GM12892 (cell line): ENCODE measurements around the gene NEK10.

Source experiments
- DNase-seq: peaks from one replicate; pipeline ENCODE4 v3.0.0; 2011; ENCODE audit not compliant: insufficient read length
- FAIRE-seq: peaks from 2 replicates; lab custom pipeline; 2011; peaks lifted over from hg19 to GRCh38; lab: Jason Lieb, UNC
- POLR2A ChIP-seq: IDR thresholded peaks from 2 replicates; pipeline ENCODE4 v1.6.1; 2011; ENCODE audit warnings: low read depth, low read length, control low read depth
- POLR2AphosphoS5 ChIP-seq: IDR thresholded peaks from 2 replicates; pipeline ENCODE4 v1.6.1; 2011; ENCODE audit warnings: low read depth, low read length, control low read depth
- TAF1 ChIP-seq: IDR thresholded peaks from 2 replicates; pipeline ENCODE4 v1.6.1; 2011; ENCODE audit warnings: low read depth, mild to moderate bottlenecking, control low read depth, low read length, borderline replicate concordance

NEK10 gene

DNA sequence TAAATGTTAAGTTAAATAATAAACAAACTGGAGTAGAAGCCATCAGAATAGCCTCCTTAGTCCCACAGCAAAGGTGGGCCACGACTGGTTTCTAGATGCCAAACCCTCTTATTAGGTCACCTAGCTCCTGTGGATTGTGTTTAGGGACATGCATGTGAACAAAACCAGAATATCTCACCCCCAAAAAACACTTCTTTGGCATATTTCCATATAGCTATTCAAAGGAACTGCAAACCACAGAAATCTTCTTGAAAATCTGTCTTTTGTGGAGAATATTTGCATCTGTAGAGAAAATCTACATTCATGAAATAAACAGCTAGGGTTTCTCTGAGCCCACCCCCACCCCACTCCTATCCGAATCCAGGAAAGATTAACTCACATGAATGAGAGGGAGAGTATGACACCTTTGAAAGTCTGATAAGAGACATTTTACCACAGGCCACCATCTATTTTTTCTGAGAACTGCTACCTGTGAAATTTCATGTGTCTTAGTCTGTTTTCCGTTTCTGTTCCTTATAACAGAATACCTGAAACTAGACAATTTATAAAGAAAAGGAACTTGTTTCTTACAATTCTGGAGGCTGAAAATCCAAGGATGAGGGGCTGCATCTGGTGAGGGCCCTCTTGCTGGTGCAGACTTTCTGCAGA lies 159.4 kb downstream of the NEK10 start:
- TF ChIP-seq TAF1 (no peak), POLR2AphosphoS5 (no peak), POLR2A (no peak)
- no peak for DNase-seq
- FAIRE-seq = no peak

DNA sequence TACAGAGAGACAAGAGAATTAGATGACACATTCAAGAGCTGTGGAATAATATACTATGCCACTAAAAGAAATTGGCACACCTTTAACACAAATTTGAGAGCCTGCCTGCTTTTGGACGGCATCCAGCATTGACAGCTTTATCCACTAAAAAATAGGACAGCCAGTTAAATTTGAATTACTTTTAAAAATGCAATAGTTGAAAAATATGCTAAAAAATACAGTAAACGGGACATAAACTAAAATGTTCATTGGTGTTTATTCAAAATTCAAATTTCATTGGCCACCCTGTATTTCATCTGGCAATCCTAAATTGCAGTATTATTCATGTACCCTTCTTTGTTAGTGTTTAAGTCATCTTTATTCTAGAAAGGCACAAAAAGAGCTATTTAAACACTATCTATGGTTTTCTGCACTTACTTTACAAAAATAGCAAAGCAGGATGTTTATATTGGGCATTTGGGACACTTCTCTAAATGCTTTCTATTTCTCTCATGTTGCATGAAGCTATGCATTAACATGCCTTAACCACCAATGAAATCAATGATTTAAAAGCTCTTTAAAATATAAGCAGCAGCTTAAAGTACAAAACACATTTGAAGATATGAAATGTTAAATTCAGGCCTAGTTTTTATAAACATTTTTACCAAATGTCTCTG lies 160.1 kb downstream of the NEK10 start:
- DNase-seq = no peak
- no peak for FAIRE-seq
- no peak for TF ChIP-seq TAF1
- TF ChIP-seq POLR2AphosphoS5 = no peak
- TF ChIP-seq POLR2A = no peak

GRCh38 chr3:27202959-27203358 lies 166.2 kb downstream of the NEK10 start:
- DNase-seq (no peak), FAIRE-seq (no peak)
- TF ChIP-seq POLR2AphosphoS5 (no peak), TAF1 (no peak), POLR2A (no peak)

- DNase-seq (no peak), FAIRE-seq (no peak)
- TF ChIP-seq POLR2A (no peak), TAF1 (no peak), POLR2AphosphoS5 (no peak)
Observed at GRCh38 chr3:27201492-27201891, 167.7 kb downstream of the NEK10 start.

- TF ChIP-seq POLR2A = no peak
- TF ChIP-seq TAF1 = no peak
- no peak for DNase-seq
- no peak for FAIRE-seq
Observed at GRCh38 chr3:27200721-27201489, 168.3 kb downstream of the NEK10 start.

GRCh38 chr3:27194861-27195483 lies 174.2 kb downstream of the NEK10 start:
- TF ChIP-seq TAF1 = no peak
- no peak for TF ChIP-seq POLR2AphosphoS5
- TF ChIP-seq POLR2A = no peak
- DNase-seq = no peak
- FAIRE-seq = no peak

GRCh38 chr3:27193056-27193455 lies 176.1 kb downstream of the NEK10 start:
- FAIRE-seq = no peak
- TF ChIP-seq POLR2AphosphoS5 (no peak), TAF1 (no peak), POLR2A (no peak)
- DNase-seq = no peak

- FAIRE-seq (no peak), DNase-seq (no peak)
- no peak for TF ChIP-seq TAF1
- TF ChIP-seq POLR2A = no peak
- no peak for TF ChIP-seq POLR2AphosphoS5
Observed at GRCh38 chr3:27186013-27186412, 183.2 kb downstream of the NEK10 start.

DNA sequence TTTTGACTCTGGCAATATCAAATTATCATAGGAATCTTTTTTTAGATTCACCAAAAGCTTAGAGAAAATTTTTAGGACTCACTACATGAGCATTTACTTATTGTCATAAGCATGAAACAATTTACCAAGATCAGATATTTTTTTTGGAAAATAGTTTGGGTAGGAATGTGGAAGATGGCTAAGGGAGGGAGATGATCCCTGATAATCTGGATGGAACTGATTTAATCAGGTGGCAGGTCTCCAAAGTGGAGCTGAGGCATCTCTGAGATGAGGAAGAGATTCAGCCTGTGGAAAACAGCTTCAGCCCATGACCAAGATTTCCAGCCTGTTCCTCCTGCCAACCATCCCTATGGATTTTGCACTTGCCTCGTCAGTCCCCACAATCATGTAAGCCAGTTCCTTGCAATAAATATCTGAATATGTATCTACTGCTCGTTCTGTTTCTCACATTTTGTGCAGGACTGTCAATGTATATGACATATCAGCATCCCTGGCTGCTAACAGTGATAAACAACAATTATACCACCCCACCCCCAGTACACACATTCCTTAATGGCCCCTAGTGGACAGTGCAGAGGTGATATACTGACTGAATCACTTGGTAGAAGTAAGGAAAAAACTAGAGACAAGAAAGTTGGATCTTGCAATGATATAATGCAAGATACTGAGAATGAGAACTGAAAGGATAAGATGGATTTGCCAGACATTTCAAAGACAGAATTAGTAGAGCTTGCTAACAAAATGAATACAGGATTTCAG lies 183.8 kb downstream of the NEK10 start:
- no peak for FAIRE-seq
- no peak for DNase-seq
- no peak for TF ChIP-seq POLR2A
- no peak for TF ChIP-seq TAF1
- TF ChIP-seq POLR2AphosphoS5 = no peak

GRCh38 chr3:27184261-27184660 lies 184.9 kb downstream of the NEK10 start:
- no peak for FAIRE-seq
- no peak for TF ChIP-seq POLR2A
- TF ChIP-seq TAF1 = no peak
- TF ChIP-seq POLR2AphosphoS5 = no peak
- DNase-seq = no peak

- FAIRE-seq (no peak), DNase-seq (no peak)
- TF ChIP-seq TAF1 (no peak), POLR2AphosphoS5 (no peak), POLR2A (no peak)
Observed at GRCh38 chr3:27176256-27176655, 192.9 kb downstream of the NEK10 start.
